Thyroid gland (tissue), 4 donors: ENCODE measurements around the gene MIGA1. TPM values are rescaled to one million over a fixed set of nuclear protein-coding genes. Genes with fewer than 3 reads are reported as not detected.

Experiments used
- DNase-seq, 2 donors: peaks; one replicate each; pipeline ENCODE4 v3.0.0-alpha.2; 2019
- H3K27ac ChIP-seq, 3 donors: fragments of 200-600 bp; sonication (generic); 1 replicate in 2 of 3; 2 replicates in 1 of 3; pipeline ENCODE4 v1.5.1; 2016 to 2019; ENCODE audit warnings: mild to moderate bottlenecking in 1 of 3, moderate library complexity in 1 of 3
- H3K27me3 ChIP-seq: fragments of 200-600 bp; sonication (generic); one replicate; pipeline ENCODE4 v1.5.1; 2019
- H3K36me3 ChIP-seq, 2 donors: fragments of 200-600 bp; sonication (generic); one replicate each; pipeline ENCODE4 v1.5.1; 2016 to 2019
- H3K4me1 ChIP-seq, 2 donors: fragments of 200-600 bp; sonication (generic); one replicate each; pipeline ENCODE4 v1.5.1; 2017 to 2019
- H3K4me3 ChIP-seq, 3 donors: fragments of 200-600 bp; sonication (generic); replicated peaks in 1 of 3; 1 replicate in 2 of 3; 2 replicates in 1 of 3; pipeline ENCODE4 v1.5.1; 2016; ENCODE audit warnings: mild to moderate bottlenecking in 1 of 3
- H3K9me3 ChIP-seq: fragments of 200-600 bp; sonication (generic); one replicate; pipeline ENCODE4 v1.5.1; 2017
- POLR2A ChIP-seq, 2 donors: fragments of 450-650 bp; IDR thresholded peaks; one replicate each; pipeline ENCODE4 v1.6.1; 2017; ENCODE audit warnings: antibody characterized with exemption in 2 of 2, mild to moderate bottlenecking in 2 of 2, moderate library complexity in 1 of 2
- WGBS, 2 donors: methylation state at CpG; one replicate each; pipeline ENCODE4 v1.1.5; 2017; 5-methylcytosine and 5-hydroxymethylcytosine counted together
- intact Hi-C: fragments of 100-400 bp; cut with DNase I; formaldehyde crosslinking; loops from one replicate; pipeline ENCODE4 v1.15.1; 2023
- total RNA-seq, 4 donors: library from RNA; depleted of rRNA; stranded (reverse); fragments of >200 nt; gene quantifications; one replicate each; pipeline ENCODE4 v1.2.3, GENCODE V29; 2016
- TF ChIP-seq, protein P1 (sequence below), 6 experiments: fragments of 200-600 bp in 3 of 6; fragments of 450-650 bp in 3 of 6; sonication (generic) in 3 of 6; IDR thresholded peaks; one replicate each; pipeline ENCODE4 v1.5.1; 2016 to 2019; ENCODE audit warnings: antibody characterized with exemption in 6 of 6, mild to moderate bottlenecking in 2 of 6, inconsistent platforms in 1 of 6, moderate library complexity in 1 of 6

Gene MIGA1
- total RNA-seq, 4 donors from 2014 or later = 25.8 to 34.6 (median 30.5) TPM

DNA sequence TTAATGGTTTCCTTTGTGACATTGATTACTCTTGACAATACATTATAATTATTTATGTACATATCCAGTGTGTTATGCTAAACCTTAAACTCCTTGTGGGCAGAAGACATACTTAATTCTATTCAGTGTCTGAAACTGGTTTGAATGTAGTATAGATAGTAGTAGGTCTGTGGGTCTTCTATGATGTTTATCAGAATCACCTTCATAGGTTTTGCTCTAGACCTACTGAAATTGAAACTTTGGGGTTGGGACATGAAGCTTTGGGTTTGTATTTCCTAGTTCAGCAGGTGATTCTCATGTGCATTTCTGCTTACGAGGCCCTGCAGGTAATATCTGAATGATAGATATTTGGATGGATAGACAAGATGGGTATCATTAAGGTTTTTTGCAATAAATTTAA lies 48.6 kb downstream of the MIGA1 start:
- TF ChIP-seq, protein P1, sequence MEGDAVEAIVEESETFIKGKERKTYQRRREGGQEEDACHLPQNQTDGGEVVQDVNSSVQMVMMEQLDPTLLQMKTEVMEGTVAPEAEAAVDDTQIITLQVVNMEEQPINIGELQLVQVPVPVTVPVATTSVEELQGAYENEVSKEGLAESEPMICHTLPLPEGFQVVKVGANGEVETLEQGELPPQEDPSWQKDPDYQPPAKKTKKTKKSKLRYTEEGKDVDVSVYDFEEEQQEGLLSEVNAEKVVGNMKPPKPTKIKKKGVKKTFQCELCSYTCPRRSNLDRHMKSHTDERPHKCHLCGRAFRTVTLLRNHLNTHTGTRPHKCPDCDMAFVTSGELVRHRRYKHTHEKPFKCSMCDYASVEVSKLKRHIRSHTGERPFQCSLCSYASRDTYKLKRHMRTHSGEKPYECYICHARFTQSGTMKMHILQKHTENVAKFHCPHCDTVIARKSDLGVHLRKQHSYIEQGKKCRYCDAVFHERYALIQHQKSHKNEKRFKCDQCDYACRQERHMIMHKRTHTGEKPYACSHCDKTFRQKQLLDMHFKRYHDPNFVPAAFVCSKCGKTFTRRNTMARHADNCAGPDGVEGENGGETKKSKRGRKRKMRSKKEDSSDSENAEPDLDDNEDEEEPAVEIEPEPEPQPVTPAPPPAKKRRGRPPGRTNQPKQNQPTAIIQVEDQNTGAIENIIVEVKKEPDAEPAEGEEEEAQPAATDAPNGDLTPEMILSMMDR (IDR thresholded peaks at IDR 0.05) = no peak
- TF ChIP-seq POLR2A (IDR thresholded peaks at IDR 0.05) = no peak
- no peak for DNase-seq
- no peak overlapping the region for H3K27ac ChIP-seq
- H3K4me3 ChIP-seq = no peak overlapping the region
- 90 to 96% methylated on average over 1 of the region's 1 CpG for WGBS, 2 donors
- H3K4me1 ChIP-seq = peaks cover 22 to 36% of the 10 kb centered on the region in 2 donors
- H3K9me3 ChIP-seq = no peaks in the 10 kb centered on the region
- no peaks in the 10 kb centered on the region for H3K36me3 ChIP-seq
- H3K27me3 ChIP-seq = no peaks in the 10 kb centered on the region
- intact Hi-C loops = no loop called here

DNA sequence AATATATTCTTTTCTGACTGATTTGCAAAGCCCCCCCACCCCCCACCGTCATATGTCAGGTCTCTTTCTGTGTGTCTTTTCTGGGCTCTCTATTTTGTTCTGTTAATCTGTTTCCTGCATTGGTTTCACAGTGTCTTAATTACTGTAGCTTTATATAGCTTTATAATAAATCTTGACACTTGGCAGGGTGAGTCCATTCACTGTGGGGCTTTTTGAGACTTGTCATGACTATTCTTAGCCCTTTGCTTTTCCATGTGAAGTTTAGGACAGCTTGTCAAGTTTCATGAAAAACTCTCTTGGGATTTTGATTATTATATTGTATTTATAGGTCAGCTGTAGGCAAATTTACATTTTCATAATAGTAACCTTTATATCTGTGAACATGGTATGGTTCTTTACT lies 50.4 kb downstream of the MIGA1 start:
- H3K9me3 ChIP-seq = no peaks in the 10 kb centered on the region
- no peak for DNase-seq
- TF ChIP-seq, protein P1 (IDR thresholded peaks at IDR 0.05) = no peak
- no peak for TF ChIP-seq POLR2A (IDR thresholded peaks at IDR 0.05)
- H3K27me3 ChIP-seq = no peaks in the 10 kb centered on the region
- H3K4me3 ChIP-seq = no peak overlapping the region
- WGBS, 2 donors = 91 to 93% methylated on average over 1 of the region's 1 CpG
- peaks cover 37 to 43% of the 10 kb centered on the region in 2 donors for H3K4me1 ChIP-seq
- no peaks in the 10 kb centered on the region for H3K36me3 ChIP-seq
- intact Hi-C loops = no loop called here
- peak overlapping the region; percentile 95 to 99 (median 96) for H3K27ac ChIP-seq

DNA sequence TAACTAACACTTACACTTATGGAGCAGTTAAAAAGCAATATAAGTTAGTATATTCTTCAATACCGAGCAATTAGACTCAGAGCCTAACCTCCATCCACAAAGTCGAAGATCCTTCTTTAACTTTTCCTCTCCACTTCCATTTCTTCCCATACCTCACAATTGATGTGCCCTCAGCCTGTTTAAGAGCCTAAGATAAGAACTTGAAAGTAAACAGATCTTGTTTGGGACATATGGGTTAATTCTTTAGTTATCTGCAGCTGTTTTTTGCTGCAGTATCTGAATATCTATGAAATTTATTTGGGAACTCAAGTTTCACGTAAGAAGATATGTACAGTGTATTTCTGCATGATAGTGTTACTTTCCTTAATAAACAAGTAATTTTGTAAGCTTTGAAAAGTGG lies 51.5 kb downstream of the MIGA1 start:
- Histone ChIP-seq H3K4me1 (peaks cover 48 to 53% of the 10 kb centered on the region in 2 donors), H3K27me3 (no peaks in the 10 kb centered on the region), H3K9me3 (no peaks in the 10 kb centered on the region), H3K27ac (peak overlapping the region; percentile 95 to 99 (median 96)), H3K4me3 (no peak overlapping the region), H3K36me3 (no peaks in the 10 kb centered on the region)
- TF ChIP-seq POLR2A (IDR thresholded peaks at IDR 0.05) = no peak
- TF ChIP-seq, protein P1 (IDR thresholded peaks at IDR 0.05) = no peak
- WGBS, 2 donors = 92 to 95% methylated on average over 3 of the region's 3 CpGs
- no peak for DNase-seq
- intact Hi-C loops = no loop called here

DNA sequence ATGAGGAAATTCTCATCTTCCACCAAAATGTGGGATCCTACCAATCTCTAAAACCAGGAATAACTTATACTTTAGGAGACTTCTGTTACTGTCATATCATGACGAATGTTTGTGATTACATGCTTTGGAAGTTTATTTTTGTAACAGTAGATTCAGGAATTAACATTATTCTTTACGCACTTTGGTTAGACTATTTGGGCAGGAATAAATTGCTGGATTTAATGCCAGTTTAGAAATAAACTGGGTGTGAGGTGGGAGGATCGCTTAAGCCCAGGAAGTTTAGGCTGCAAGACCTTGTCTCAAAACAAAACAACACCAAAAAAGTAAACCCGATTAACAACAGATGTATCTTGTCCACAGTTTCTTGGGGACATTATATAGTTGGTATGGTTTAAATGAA lies 52.1 kb downstream of the MIGA1 start:
- DNase-seq = no peak
- no peaks in the 10 kb centered on the region for H3K27me3 ChIP-seq
- TF ChIP-seq, protein P1 (IDR thresholded peaks at IDR 0.05) = no peak
- no peak for TF ChIP-seq POLR2A (IDR thresholded peaks at IDR 0.05)
- H3K4me3 ChIP-seq = no peak overlapping the region
- intact Hi-C loops = no loop called here
- H3K9me3 ChIP-seq = no peaks in the 10 kb centered on the region
- no peaks in the 10 kb centered on the region for H3K36me3 ChIP-seq
- H3K4me1 ChIP-seq = peaks cover 52 to 57% of the 10 kb centered on the region in 2 donors
- peak overlapping the region; percentile 95 to 99 (median 96) for H3K27ac ChIP-seq
- WGBS, 2 donors = 84 to 88% methylated on average over 4 of the region's 4 CpGs

DNA sequence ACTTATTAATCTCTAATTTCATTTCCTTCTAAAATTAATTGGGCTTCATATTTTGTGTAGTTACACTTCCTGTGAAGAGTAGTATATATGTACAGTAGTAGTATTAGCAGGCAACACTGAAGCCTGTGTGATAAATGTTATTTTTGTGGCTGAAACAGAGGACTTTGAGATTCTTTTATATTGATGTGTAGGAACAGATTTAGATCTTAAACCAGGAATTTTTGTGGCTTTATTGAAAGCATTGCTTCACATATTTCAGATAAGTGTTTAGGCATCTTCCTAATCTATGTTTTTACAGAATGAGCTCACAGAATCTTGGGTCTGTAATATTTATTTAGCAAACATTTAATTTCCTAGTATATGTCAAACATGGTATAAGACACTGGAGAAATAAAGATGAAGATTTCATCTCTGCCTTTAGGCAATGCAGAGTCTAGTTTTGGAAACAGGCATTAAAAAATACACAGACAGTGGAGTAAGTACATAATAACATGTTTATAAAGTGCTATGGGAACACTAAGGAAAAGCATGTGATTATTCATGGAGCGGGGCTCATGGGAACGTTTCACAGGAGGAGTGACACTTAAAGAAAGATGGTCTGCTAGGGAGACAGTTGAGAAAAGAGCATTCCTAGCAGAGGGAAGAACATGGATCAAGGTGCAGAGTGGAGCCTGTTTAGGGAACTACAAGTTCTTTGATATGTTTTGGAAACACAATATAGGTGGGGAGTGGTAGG lies 52.7 kb downstream of the MIGA1 start:
- no peak overlapping the region for H3K4me3 ChIP-seq
- H3K27ac ChIP-seq = peak overlapping the region; percentile 95 to 99 (median 96)
- H3K9me3 ChIP-seq = no peaks in the 10 kb centered on the region
- intact Hi-C loops = no loop called here
- H3K4me1 ChIP-seq = peaks cover 52 to 58% of the 10 kb centered on the region in 2 donors
- H3K36me3 ChIP-seq = no peaks in the 10 kb centered on the region
- DNase-seq = no peak
- 38 to 39% methylated on average over 2 of the region's 2 CpGs for WGBS, 2 donors
- TF ChIP-seq, protein P1 (IDR thresholded peaks at IDR 0.05) = peak in 1 of 6 experiments; percentile 3
- TF ChIP-seq POLR2A (IDR thresholded peaks at IDR 0.05) = no peak
- no peaks in the 10 kb centered on the region for H3K27me3 ChIP-seq
